Breast epithelium (tissue), 4 donors: ENCODE results near the gene ZSCAN1. TPM values are rescaled to one million over a fixed set of nuclear protein-coding genes. Genes with fewer than 3 reads are reported as not detected.

Experiments
- DNase-seq, 2 donors: peaks; one replicate each; pipeline ENCODE4 v3.0.0-alpha.2; 2019; ENCODE audit warnings: low spot score in 2 of 2
- H3K27ac ChIP-seq, 2 donors: fragments of 200-600 bp; sonication (generic) in 1 of 2; one replicate each; pipeline ENCODE4 v1.5.1; 2016 to 2019; ENCODE audit warnings: mild to moderate bottlenecking in 1 of 2
- H3K27me3 ChIP-seq, 2 donors: fragments of 200-600 bp; sonication (generic) in 1 of 2; one replicate each; pipeline versions ENCODE4 v1.5.1 to v1.6.0; 2017 to 2019; ENCODE audit warnings: control low read depth in 1 of 2, mild to moderate bottlenecking in 1 of 2
- H3K36me3 ChIP-seq: fragments of 200-600 bp; one replicate; pipeline ENCODE4 v1.5.1; 2019
- H3K4me1 ChIP-seq, 2 donors: fragments of 200-600 bp; sonication (generic); one replicate each; pipeline ENCODE4 v1.5.1; 2016 to 2019; ENCODE audit warnings: control low read depth in 1 of 2
- H3K4me3 ChIP-seq, 3 donors: fragments of 200-600 bp; sonication (generic); 1 replicate in 2 of 3; 2 replicates in 1 of 3; pipeline ENCODE4 v1.5.1; 2016 to 2019; ENCODE audit warnings: mild to moderate bottlenecking in 3 of 3, moderate library complexity in 2 of 3
- H3K9me3 ChIP-seq, 2 donors: fragments of 200-600 bp; sonication (generic) in 1 of 2; one replicate each; pipeline ENCODE4 v1.5.1; 2016 to 2019; ENCODE audit warnings: control low read depth in 1 of 2
- POLR2A ChIP-seq: fragments of 450-650 bp; IDR thresholded peaks from one replicate; pipeline ENCODE4 v1.6.1; 2016; ENCODE audit warnings: antibody characterized with exemption, mild to moderate bottlenecking, moderate library complexity
- POLR2AphosphoS5 ChIP-seq, 3 donors: sonication (generic); formaldehyde crosslinking; IDR thresholded peaks; one replicate each; pipeline ENCODE4 v1.6.1; 2017; ENCODE audit warnings: antibody characterized with exemption in 3 of 3
- intact Hi-C: fragments of 100-400 bp; cut with DNase I; formaldehyde crosslinking; loops from one replicate; pipeline ENCODE4 v1.15.1; 2023; ENCODE audit warnings: low total_unique reads
- total RNA-seq, 3 donors: library from RNA; depleted of rRNA; stranded (reverse); fragments of >200 nt; gene quantifications; one replicate each; pipeline ENCODE4 v1.1.0, GENCODE V29; 2016
- TF ChIP-seq, protein P1 (sequence below), 3 donors: fragments of 450-650 bp; IDR thresholded peaks; one replicate each; pipeline ENCODE4 v1.5.1; 2016 to 2017; ENCODE audit warnings: antibody characterized with exemption in 3 of 3, mild to moderate bottlenecking in 3 of 3, moderate library complexity in 3 of 3

ZSCAN1 gene
- total RNA-seq, 3 donors from 2014 or later: 1.3 TPM; not detected in 2

DNA sequence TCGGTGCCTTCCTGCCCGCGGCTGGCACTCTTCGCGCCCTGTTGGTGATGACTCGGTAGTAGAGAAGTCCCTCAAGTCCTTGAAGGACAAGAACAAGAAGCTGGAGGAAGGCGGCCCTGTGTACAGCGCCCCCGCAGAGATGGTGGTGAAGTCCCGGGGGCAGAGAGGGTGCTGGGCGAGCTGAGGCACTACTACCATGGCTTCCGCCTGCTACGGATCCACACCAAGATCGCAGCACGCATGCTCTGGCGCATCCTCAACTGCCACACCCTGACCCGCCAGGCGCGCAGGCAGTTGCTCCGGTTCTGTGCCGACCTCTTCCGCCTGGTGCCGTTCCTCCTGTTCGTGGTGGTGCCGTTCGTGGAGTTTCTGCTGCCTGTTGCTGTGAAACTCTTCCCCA is 11.1 kb downstream of the ZSCAN1 start:
- Histone ChIP-seq H3K27me3 (no peaks in the 10 kb centered on the region), H3K9me3 (peaks cover 90 to 96% of the 10 kb centered on the region in 2 donors), H3K4me3 (no peak overlapping the region), H3K27ac (no peak overlapping the region), H3K4me1 (no peaks in the 10 kb centered on the region), H3K36me3 (no peaks in the 10 kb centered on the region)
- DNase-seq: no peak
- intact Hi-C loops: no loop called here
- TF ChIP-seq, protein P1, sequence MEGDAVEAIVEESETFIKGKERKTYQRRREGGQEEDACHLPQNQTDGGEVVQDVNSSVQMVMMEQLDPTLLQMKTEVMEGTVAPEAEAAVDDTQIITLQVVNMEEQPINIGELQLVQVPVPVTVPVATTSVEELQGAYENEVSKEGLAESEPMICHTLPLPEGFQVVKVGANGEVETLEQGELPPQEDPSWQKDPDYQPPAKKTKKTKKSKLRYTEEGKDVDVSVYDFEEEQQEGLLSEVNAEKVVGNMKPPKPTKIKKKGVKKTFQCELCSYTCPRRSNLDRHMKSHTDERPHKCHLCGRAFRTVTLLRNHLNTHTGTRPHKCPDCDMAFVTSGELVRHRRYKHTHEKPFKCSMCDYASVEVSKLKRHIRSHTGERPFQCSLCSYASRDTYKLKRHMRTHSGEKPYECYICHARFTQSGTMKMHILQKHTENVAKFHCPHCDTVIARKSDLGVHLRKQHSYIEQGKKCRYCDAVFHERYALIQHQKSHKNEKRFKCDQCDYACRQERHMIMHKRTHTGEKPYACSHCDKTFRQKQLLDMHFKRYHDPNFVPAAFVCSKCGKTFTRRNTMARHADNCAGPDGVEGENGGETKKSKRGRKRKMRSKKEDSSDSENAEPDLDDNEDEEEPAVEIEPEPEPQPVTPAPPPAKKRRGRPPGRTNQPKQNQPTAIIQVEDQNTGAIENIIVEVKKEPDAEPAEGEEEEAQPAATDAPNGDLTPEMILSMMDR (IDR thresholded peaks at IDR 0.05): no peak
- TF ChIP-seq POLR2A (no peak), POLR2AphosphoS5 (IDR thresholded peaks at IDR 0.05) (no peak)

GRCh38 chr19:58045411-58046050 is 11.7 kb downstream of the ZSCAN1 start:
- TF ChIP-seq, protein P1 (IDR thresholded peaks at IDR 0.05): no peak
- TF ChIP-seq POLR2AphosphoS5 (IDR thresholded peaks at IDR 0.05): no peak
- TF ChIP-seq POLR2A: no peak
- no peaks in the 10 kb centered on the region for H3K36me3 ChIP-seq
- intact Hi-C loops: no loop called here
- peaks cover 90 to 91% of the 10 kb centered on the region in 2 donors for H3K9me3 ChIP-seq
- no peak overlapping the region for H3K4me3 ChIP-seq
- no peak overlapping the region for H3K27ac ChIP-seq
- no peaks in the 10 kb centered on the region for H3K4me1 ChIP-seq
- no peak for DNase-seq
- H3K27me3 ChIP-seq: no peaks in the 10 kb centered on the region

DNA sequence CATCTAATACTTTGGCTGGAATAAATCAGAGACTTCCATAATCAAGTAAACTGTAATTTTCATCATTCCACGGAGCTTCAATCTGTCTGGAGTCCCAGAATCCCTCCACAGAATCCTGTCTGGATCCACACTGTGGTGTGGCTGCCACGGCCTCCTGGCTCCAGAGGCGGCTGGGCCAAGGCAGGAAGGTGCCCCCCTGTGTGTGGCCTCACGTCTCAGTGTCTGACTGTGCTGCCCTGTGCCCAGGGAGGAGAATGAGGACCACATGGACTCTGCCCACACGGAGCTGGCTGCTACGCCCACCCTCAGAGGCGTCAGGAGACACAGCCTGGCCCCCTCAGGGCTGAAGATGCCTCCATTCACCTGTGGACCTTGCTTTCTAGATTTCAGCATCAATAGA is 13.0 kb downstream of the ZSCAN1 start:
- TF ChIP-seq POLR2AphosphoS5 (IDR thresholded peaks at IDR 0.05): no peak
- TF ChIP-seq, protein P1 (IDR thresholded peaks at IDR 0.05): no peak
- no peak for TF ChIP-seq POLR2A
- Histone ChIP-seq H3K27me3 (no peaks in the 10 kb centered on the region), H3K4me3 (no peak overlapping the region), H3K36me3 (no peaks in the 10 kb centered on the region), H3K4me1 (no peaks in the 10 kb centered on the region), H3K27ac (no peak overlapping the region), H3K9me3 (peaks cover 80 to 85% of the 10 kb centered on the region in 2 donors)
- intact Hi-C loops: no loop called here
- no peak for DNase-seq

- Histone ChIP-seq H3K9me3 (peaks cover 75 to 86% of the 10 kb centered on the region in 2 donors), H3K27ac (no peak overlapping the region), H3K27me3 (no peaks in the 10 kb centered on the region)
Observed at GRCh38 chr19:58047672-58048071, 13.8 kb downstream of the ZSCAN1 start.

DNA sequence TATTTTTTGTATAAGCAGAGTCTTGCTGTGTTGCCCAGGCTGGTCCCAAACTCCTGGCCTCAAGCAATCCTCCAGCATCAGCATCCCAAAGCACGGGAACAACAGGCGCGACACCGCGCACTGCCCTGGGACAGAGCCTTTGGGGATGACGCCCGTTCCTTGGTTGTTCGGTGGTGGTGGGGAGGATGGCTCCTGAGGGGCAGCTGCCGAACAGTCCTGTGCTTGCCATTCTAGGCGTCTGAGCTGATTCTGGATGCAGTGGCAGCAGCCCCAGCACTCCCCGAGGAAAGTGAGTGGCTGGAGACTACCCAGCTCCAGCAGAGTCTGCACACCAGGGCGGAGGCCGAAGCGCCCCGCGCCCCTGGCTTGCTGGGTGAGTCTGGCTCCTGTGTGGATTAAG is 18.4 kb downstream of the ZSCAN1 start:
- TF ChIP-seq, protein P1 (IDR thresholded peaks at IDR 0.05): no peak
- TF ChIP-seq POLR2AphosphoS5 (IDR thresholded peaks at IDR 0.05): no peak
- H3K27ac ChIP-seq: no peak overlapping the region
- H3K9me3 ChIP-seq: peaks cover 34 to 59% of the 10 kb centered on the region in 2 donors
- DNase-seq: no peak
- H3K36me3 ChIP-seq: no peaks in the 10 kb centered on the region
- intact Hi-C loops: no loop called here
- H3K4me1 ChIP-seq: no peaks in the 10 kb centered on the region
- no peak overlapping the region for H3K4me3 ChIP-seq
- no peaks in the 10 kb centered on the region for H3K27me3 ChIP-seq

More at GRCh38 chr19:58047672-58048071, 13.8 kb downstream of the ZSCAN1 start:
- TF ChIP-seq, protein P1 (IDR thresholded peaks at IDR 0.05): no peak
- TF ChIP-seq POLR2A: no peak
- TF ChIP-seq POLR2AphosphoS5 (IDR thresholded peaks at IDR 0.05): no peak
- intact Hi-C loops: no loop called here
- no peak for DNase-seq
- Histone ChIP-seq H3K36me3 (no peaks in the 10 kb centered on the region), H3K4me3 (no peak overlapping the region), H3K4me1 (no peaks in the 10 kb centered on the region)
